A549 (cell line): ENCODE measurements around the gene SPTBN4.

ENCODE experiments used
- CTCF ChIP-seq: fragments of >200 bp; sonication (Bioruptor Twin); formaldehyde crosslinking; IDR thresholded peaks from 3 replicates; pipeline ENCODE4 v1.5.1; 2016
- MAFK ChIP-seq: fragments of 450-650 bp; IDR thresholded peaks from 2 replicates; pipeline ENCODE4 v1.6.1; 2014; ENCODE audit not compliant: partially characterized antibody
- REST ChIP-seq: fragments of 200-600 bp; sonication (generic); IDR thresholded peaks from 2 replicates; pipeline ENCODE4 v1.6.1; 2016; ENCODE audit warnings: antibody characterized with exemption, mild to moderate bottlenecking, moderate library complexity
- SMC3 ChIP-seq: fragments of >200 bp; sonication (Bioruptor Twin); formaldehyde crosslinking; IDR thresholded peaks from 3 replicates; pipeline ENCODE4 v1.6.1; 2018; ENCODE audit warnings: inconsistent platforms
- SREBF2 ChIP-seq: fragments of 450-650 bp; IDR thresholded peaks from 2 replicates; pipeline ENCODE4 v1.6.1; 2014; ENCODE audit warnings: mild to moderate bottlenecking, moderate library complexity

- TF ChIP-seq CTCF, result peak; percentile 99
- TF ChIP-seq MAFK, result no peak
- peak; percentile 13; the same call in 1 of the 2 replicates for TF ChIP-seq REST
- no peak for TF ChIP-seq SREBF2
- peak; percentile 94 for TF ChIP-seq SMC3
Observed at GRCh38 chr19:40529093-40529954, 62.5 kb downstream of the SPTBN4 start.
